HEK293 (cell line): ENCODE measurements around the gene SYT14.

Experiments
- CTCF ChIA-PET: fragments of 350-600 bp; formaldehyde crosslinking; extraction: SDS; loops from one replicate; lab custom pipeline; 2021; ENCODE audit warnings: antibody characterized with exemption; lab: Yijun Ruan, JAX
- POLR2A ChIA-PET: fragments of 300-600 bp; formaldehyde crosslinking; extraction: SDS; loops from one replicate; lab custom pipeline; 2020; ENCODE audit warnings: antibody characterized with exemption, inconsistent platforms; lab: Yijun Ruan, JAX
- H3K27ac ChIP-seq: fragments of 200-500 bp; sonication (Bioruptor generic); 2 replicates; pipeline ENCODE4 v1.5.1; 2014; ENCODE audit warnings: low read depth, low read length, control low read depth, inconsistent platforms; ENCODE audit errors: extremely low read depth
- H3K36me3 ChIP-seq, 2 experiments: fragments of 200-500 bp in 1 of 2; sonication (Bioruptor generic) in 1 of 2; 1 replicate in 1 of 2; 2 replicates in 1 of 2; pipeline ENCODE4 v1.5.1; 2014 to 2017; ENCODE audit warnings: inconsistent platforms in 2 of 2, low read length in 2 of 2; ENCODE audit not compliant: control insufficient read depth in 2 of 2, insufficient read depth in 1 of 2
- H3K4me1 ChIP-seq: fragments of 200-500 bp; sonication (Bioruptor generic); 2 replicates; pipeline ENCODE4 v1.5.1; 2014; ENCODE audit warnings: mild to moderate bottlenecking, low read length, inconsistent platforms; ENCODE audit not compliant: control insufficient read depth, insufficient read depth
- H3K4me3 ChIP-seq: 2 replicates; pipeline ENCODE4 v1.5.1; 2011; ENCODE audit warnings: low read depth, mild to moderate bottlenecking, control low read depth, low read length, moderate library complexity
- H3K9me3 ChIP-seq: fragments of 200-500 bp; sonication (Bioruptor generic); 2 replicates; pipeline ENCODE4 v1.5.1; 2014; ENCODE audit warnings: low read depth, low read length, inconsistent platforms; ENCODE audit not compliant: control insufficient read depth, insufficient read depth
- ATF2 ChIP-seq: fragments of 450-650 bp; formaldehyde crosslinking; IDR thresholded peaks from 2 replicates; pipeline ENCODE4 v1.5.1; 2016; ENCODE audit warnings: missing biosample characterization, missing genetic modification characterization, low read depth
- GLI4 ChIP-seq: fragments of 450-650 bp; formaldehyde crosslinking; IDR thresholded peaks from 2 replicates; pipeline ENCODE4 v1.5.1; 2016; ENCODE audit warnings: missing biosample characterization, missing genetic modification characterization
- HOXA7 ChIP-seq: sonication (generic); formaldehyde crosslinking; IDR thresholded peaks from 2 replicates; pipeline ENCODE4 v1.8.1; 2022; ENCODE audit warnings: missing genetic modification reagents, borderline replicate concordance
- IKZF3 ChIP-seq: fragments of 450-650 bp; IDR thresholded peaks from 2 replicates; pipeline ENCODE4 v1.5.0; 2018; ENCODE audit warnings: missing biosample characterization, mild to moderate bottlenecking, missing genetic modification characterization, moderate library complexity
- KLF1 ChIP-seq: fragments of 450-650 bp; formaldehyde crosslinking; IDR thresholded peaks from 2 replicates; pipeline ENCODE4 v1.5.1; 2016; ENCODE audit warnings: missing biosample characterization, missing genetic modification characterization
- KLF9 ChIP-seq: fragments of 450-650 bp; formaldehyde crosslinking; IDR thresholded peaks from 2 replicates; pipeline ENCODE4 v1.5.1; 2016; ENCODE audit warnings: missing biosample characterization, missing genetic modification characterization, low read depth
- PBX3 ChIP-seq: sonication (generic); formaldehyde crosslinking; IDR thresholded peaks from 2 replicates; pipeline ENCODE4 v1.8.1; 2022; ENCODE audit warnings: mild to moderate bottlenecking, moderate library complexity, missing genetic modification reagents
- SP7 ChIP-seq: fragments of 450-650 bp; formaldehyde crosslinking; IDR thresholded peaks from 2 replicates; pipeline ENCODE4 v1.5.1; 2016; ENCODE audit warnings: missing biosample characterization, missing genetic modification characterization
- WT1 ChIP-seq: fragments of 450-650 bp; formaldehyde crosslinking; IDR thresholded peaks from 2 replicates; pipeline ENCODE4 v1.5.1; 2016; ENCODE audit warnings: missing biosample characterization, missing genetic modification characterization
- YY1 ChIP-seq: fragments of 450-650 bp; formaldehyde crosslinking; IDR thresholded peaks from 2 replicates; pipeline ENCODE4 v1.5.1; 2018; ENCODE audit warnings: missing biosample characterization, missing genetic modification characterization
- ZBTB1 ChIP-seq: fragments of 450-650 bp; formaldehyde crosslinking; IDR thresholded peaks from 2 replicates; pipeline ENCODE4 v1.5.1; 2016; ENCODE audit warnings: missing biosample characterization, missing genetic modification characterization
- ZFP3 ChIP-seq: fragments of 450-650 bp; formaldehyde crosslinking; IDR thresholded peaks from 2 replicates; pipeline ENCODE4 v1.5.1; 2016; ENCODE audit warnings: low read depth, missing biosample characterization, missing genetic modification characterization
- ZIC2 ChIP-seq: fragments of 450-650 bp; formaldehyde crosslinking; IDR thresholded peaks from 2 replicates; pipeline ENCODE4 v1.5.1; 2016; ENCODE audit warnings: missing biosample characterization, missing genetic modification characterization
- ZNF114 ChIP-seq: fragments of 450-650 bp; formaldehyde crosslinking; IDR thresholded peaks from 2 replicates; pipeline ENCODE4 v1.5.0; 2017; ENCODE audit warnings: missing biosample characterization, missing genetic modification characterization
- ZNF174 ChIP-seq: fragments of 450-650 bp; formaldehyde crosslinking; IDR thresholded peaks from 2 replicates; pipeline ENCODE4 v1.5.0; 2017; ENCODE audit warnings: missing biosample characterization, mild to moderate bottlenecking, missing genetic modification characterization
- ZNF184 ChIP-seq: fragments of 450-650 bp; IDR thresholded peaks from 2 replicates; pipeline ENCODE4 v1.5.1; 2018; ENCODE audit warnings: missing biosample characterization, mild to moderate bottlenecking, missing genetic modification characterization
- ZNF23 ChIP-seq: fragments of 450-650 bp; formaldehyde crosslinking; IDR thresholded peaks from 2 replicates; pipeline ENCODE4 v1.5.1; 2016; ENCODE audit warnings: missing biosample characterization, missing genetic modification characterization, borderline replicate concordance
- ZNF341 ChIP-seq: fragments of 450-650 bp; formaldehyde crosslinking; IDR thresholded peaks from 2 replicates; pipeline ENCODE4; 2016; ENCODE audit warnings: low read depth, missing biosample characterization, missing genetic modification characterization
- ZNF404 ChIP-seq: fragments of 450-650 bp; formaldehyde crosslinking; IDR thresholded peaks from 2 replicates; pipeline ENCODE4 v1.5.1; 2017; ENCODE audit warnings: missing biosample characterization, missing genetic modification characterization
- ZNF510 ChIP-seq: fragments of 450-650 bp; formaldehyde crosslinking; IDR thresholded peaks from 2 replicates; pipeline ENCODE4 v1.5.1; 2018; ENCODE audit warnings: mild to moderate bottlenecking, missing genetic modification characterization, missing biosample characterization; ENCODE audit not compliant: insufficient replicate concordance
- ZNF548 ChIP-seq: fragments of 450-650 bp; formaldehyde crosslinking; IDR thresholded peaks from 2 replicates; pipeline ENCODE4 v1.5.1; 2016; ENCODE audit warnings: missing biosample characterization, missing genetic modification characterization
- ZNF600 ChIP-seq: fragments of 450-650 bp; formaldehyde crosslinking; IDR thresholded peaks from 2 replicates; pipeline ENCODE4 v1.5.1; 2016; ENCODE audit warnings: missing biosample characterization, missing genetic modification characterization
- ZNF776 ChIP-seq: fragments of 450-650 bp; formaldehyde crosslinking; IDR thresholded peaks from 2 replicates; pipeline ENCODE4 v1.5.0; 2017; ENCODE audit warnings: missing biosample characterization, missing genetic modification characterization, borderline replicate concordance
- ZNF777 ChIP-seq: fragments of 450-650 bp; formaldehyde crosslinking; IDR thresholded peaks from 2 replicates; pipeline ENCODE4 v1.5.1; 2017; ENCODE audit warnings: missing biosample characterization, missing genetic modification characterization, borderline replicate concordance
- TF ChIP-seq, protein P1 (sequence below): fragments of 450-650 bp; formaldehyde crosslinking; IDR thresholded peaks from 2 replicates; pipeline ENCODE4 v1.5.1; 2016; ENCODE audit warnings: missing biosample characterization, missing genetic modification characterization

The SYT14 gene

GRCh38 chr1:209927466-209927865, 10.6 kb upstream of the SYT14 start:
- Histone ChIP-seq H3K4me1 (peaks cover 13% of the 10 kb centered on the region; the same call in 1 of the 2 replicates), H3K36me3 (no peaks in the 10 kb centered on the region), H3K4me3 (no peak overlapping the region), H3K27ac (no peak overlapping the region), H3K9me3 (no peaks in the 10 kb centered on the region)
- no peak for TF ChIP-seq HOXA7 (CRISPR knock-in tag)
- no peak for TF ChIP-seq ZNF548 (tag by site-specific recombination)
- no peak for TF ChIP-seq PBX3
- no peak for TF ChIP-seq KLF9 (tag by site-specific recombination)
- TF ChIP-seq SP7: no peak
- no peak for TF ChIP-seq ZNF777 (tag by site-specific recombination)
- no peak for TF ChIP-seq ATF2
- TF ChIP-seq GLI4: no peak
- TF ChIP-seq ZNF776 (tag by site-specific recombination): no peak
- no peak for TF ChIP-seq ZNF404 (tag by site-specific recombination)
- TF ChIP-seq IKZF3 (tag by site-specific recombination): no peak
- TF ChIP-seq WT1: no peak
- no peak for TF ChIP-seq KLF1 (tag by site-specific recombination)
- ChIA-PET POLR2A (no interaction called here), CTCF (interaction anchor here (1.2 kb wide), 1 partner anchor 104 kb away, joined by 3 read pairs; no protein-coding TSS in a partner anchor)

DNA sequence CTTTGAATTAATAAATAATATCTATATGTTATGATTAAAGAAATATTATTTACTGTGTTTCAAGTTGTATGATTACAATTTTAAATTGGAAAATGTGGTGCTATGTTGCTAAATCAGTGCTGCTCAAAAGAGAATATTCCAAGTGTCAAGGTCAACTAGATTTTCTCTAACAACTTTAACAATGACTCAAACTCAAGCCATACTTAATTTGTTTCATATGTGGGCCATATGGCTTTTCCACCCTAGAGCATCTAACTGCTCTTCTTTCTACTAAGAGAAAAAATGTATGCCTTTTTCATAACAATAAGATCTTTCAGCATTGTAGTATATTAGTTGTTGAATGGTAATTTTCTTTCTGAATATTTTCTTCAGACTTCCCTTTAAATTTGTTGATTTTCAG, 8.3 kb upstream of the SYT14 start:
- Histone ChIP-seq H3K9me3 (no peaks in the 10 kb centered on the region), H3K36me3 (no peaks in the 10 kb centered on the region), H3K4me1 (peaks cover 13% of the 10 kb centered on the region; the same call in 1 of the 2 replicates), H3K27ac (no peak overlapping the region), H3K4me3 (no peak overlapping the region)
- ChIA-PET POLR2A (no interaction called here), CTCF (interaction anchor here (0.6 to 1.0 kb wide), 2 partner anchors 59 kb away, joined by 3 to 6 read pairs; no protein-coding TSS in a partner anchor)
- TF ChIP-seq ZBTB1 (tag by site-specific recombination): no peak

DNA sequence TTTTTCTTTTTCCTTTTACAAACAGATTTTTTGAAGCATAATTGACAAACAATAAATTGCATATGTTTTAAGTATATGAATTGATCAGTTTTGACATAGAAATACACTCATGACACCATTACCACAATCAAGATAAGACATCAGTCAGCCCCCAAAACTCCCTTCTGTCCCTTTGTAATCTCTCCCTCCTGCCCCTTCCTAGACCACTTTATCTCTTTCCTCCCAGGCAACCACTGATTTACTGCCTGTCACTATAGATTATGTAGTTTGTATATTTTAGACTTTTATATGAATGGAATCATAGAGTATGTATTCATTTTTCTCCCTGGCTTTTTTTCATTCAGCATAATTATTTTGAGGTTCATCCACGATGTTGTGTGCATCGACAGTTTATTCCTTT, 6.9 kb upstream of the SYT14 start:
- H3K27ac ChIP-seq: no peak overlapping the region
- no peaks in the 10 kb centered on the region for H3K36me3 ChIP-seq
- ChIA-PET POLR2A (no interaction called here), CTCF (no interaction called here)
- H3K9me3 ChIP-seq: no peaks in the 10 kb centered on the region
- no peak overlapping the region for H3K4me3 ChIP-seq
- TF ChIP-seq ZNF23 (no peak), ZNF510 (tag by site-specific recombination) (no peak), ZNF341 (tag by site-specific recombination) (no peak), ZNF600 (tag by site-specific recombination) (no peak), YY1 (no peak), ZNF114 (tag by site-specific recombination) (no peak), ZNF184 (tag by site-specific recombination) (no peak), ZIC2 (tag by site-specific recombination) (no peak), ZNF548 (tag by site-specific recombination) (no peak), ZNF174 (tag by site-specific recombination) (no peak), ZFP3 (no peak)
- TF ChIP-seq, protein P1, sequence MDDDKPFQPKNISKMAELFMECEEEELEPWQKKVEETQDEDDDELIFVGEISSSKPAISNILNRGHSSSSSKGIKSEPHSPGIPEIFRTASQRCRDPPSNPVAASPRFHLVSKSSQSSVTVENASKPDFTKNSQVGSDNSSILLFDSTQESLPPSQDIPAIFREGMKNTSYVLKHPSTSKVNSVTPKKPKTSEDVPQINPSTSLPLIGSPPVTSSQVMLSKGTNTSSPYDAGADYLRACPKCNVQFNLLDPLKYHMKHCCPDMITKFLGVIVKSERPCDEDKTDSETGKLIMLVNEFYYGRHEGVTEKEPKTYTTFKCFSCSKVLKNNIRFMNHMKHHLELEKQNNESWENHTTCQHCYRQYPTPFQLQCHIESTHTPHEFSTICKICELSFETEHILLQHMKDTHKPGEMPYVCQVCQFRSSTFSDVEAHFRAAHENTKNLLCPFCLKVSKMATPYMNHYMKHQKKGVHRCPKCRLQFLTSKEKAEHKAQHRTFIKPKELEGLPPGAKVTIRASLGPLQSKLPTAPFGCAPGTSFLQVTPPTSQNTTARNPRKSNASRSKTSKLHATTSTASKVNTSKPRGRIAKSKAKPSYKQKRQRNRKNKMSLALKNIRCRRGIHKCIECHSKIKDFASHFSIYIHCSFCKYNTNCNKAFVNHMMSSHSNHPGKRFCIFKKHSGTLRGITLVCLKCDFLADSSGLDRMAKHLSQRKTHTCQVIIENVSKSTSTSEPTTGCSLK (tag by site-specific recombination): no peak
- peaks cover 7% of the 10 kb centered on the region; the same call in 1 of the 2 replicates for H3K4me1 ChIP-seq
